ENCODE measurements around the gene KLC4. TPM values are rescaled to one million over a fixed set of nuclear protein-coding genes. Genes with fewer than 3 reads are reported as not detected.

Gene KLC4
- total RNA-seq, 1 experiment from 2014 or later: 17.5 TPM

DNA sequence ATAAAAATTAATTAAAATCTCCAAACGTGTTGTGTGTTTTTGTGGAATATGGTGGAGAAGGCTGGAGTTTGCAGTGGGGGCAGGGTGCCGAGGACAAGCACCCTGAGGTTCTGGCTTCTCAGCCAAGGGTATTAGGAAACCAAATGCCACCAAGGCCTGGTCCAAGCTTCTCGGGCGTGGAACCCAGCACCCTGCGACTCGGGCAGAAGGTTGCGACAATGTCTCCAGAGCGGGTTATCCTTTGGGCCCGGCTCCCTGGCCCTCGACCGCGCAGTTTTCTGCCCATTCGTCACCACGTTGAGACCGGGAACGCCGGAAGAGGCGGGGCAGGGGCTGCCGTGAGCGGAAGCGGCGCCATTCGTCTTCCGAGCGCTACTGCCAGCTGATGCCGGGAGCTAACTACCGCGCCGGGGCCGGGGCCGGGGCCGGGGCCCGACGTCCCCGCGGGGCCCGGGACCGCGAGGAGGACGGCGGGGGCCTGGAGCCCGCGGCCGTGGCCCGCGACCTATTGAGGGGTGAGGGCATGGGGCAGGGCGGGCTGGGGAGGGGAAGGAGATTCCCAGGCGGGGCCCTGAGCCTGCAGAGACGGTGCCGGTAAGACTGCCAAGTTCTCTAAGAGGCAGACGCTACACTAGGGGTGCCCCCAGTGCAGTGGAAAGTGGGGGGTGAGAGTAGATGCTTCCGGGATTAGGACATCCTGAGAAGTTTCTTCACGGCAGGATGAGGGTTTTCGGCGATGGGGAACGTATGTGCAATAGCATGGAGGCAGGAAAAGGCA, 38.0 kb upstream of the KLC4 start, which contains the start of gene RRP36:
Gene RRP36, plus strand, starts transcription at position 354 of the 778 bp plus-strand sequence. Its CDS starts 32 bp downstream, at position 386.
- BruUV-seq (replicated peaks): no TSS peak
- Histone ChIP-seq H3K4me2 (ENCODE audit: low read length) (peak within 1 kb of the TSS; percentile 81), H3K4me1 (ENCODE audit: insufficient read depth, low read length) (peaks cover 13% of the 10 kb centered on the region), H4K20me1 (ENCODE audit: low read length) (no peaks in the 10 kb centered on the region), H3K36me3 (ENCODE audit: low read depth, low read length) (peaks cover 35% of the 10 kb centered on the region), H3K27me3 (ENCODE audit: low read length) (no peaks in the 10 kb centered on the region), H3F3A (ENCODE audit: low read length, unreplicated experiment) (no peaks in the 10 kb centered on the region), H3K9ac (ENCODE audit: low read length) (peak within 1 kb of the TSS; percentile 90), H3K27ac (ENCODE audit: low read length) (peak within 1 kb of the TSS; percentile 50), H3K4me3 (ENCODE audit: low read length) (peak within 1 kb of the TSS; percentile 91), H3K9me3 (ENCODE audit: low read length) (no peaks in the 10 kb centered on the region), H3K79me2 (ENCODE audit: low read length) (peaks cover 40% of the 10 kb centered on the region), H3K9me2 (replicated peaks; ENCODE audit: low read length) (no peaks in the 10 kb centered on the region), H2AFZ (ENCODE audit: low read length) (peak within 1 kb of the TSS; percentile 72)
- intact Hi-C loops (cut with micrococcal nuclease): no loop called here
- TF ChIP-seq, protein P1, sequence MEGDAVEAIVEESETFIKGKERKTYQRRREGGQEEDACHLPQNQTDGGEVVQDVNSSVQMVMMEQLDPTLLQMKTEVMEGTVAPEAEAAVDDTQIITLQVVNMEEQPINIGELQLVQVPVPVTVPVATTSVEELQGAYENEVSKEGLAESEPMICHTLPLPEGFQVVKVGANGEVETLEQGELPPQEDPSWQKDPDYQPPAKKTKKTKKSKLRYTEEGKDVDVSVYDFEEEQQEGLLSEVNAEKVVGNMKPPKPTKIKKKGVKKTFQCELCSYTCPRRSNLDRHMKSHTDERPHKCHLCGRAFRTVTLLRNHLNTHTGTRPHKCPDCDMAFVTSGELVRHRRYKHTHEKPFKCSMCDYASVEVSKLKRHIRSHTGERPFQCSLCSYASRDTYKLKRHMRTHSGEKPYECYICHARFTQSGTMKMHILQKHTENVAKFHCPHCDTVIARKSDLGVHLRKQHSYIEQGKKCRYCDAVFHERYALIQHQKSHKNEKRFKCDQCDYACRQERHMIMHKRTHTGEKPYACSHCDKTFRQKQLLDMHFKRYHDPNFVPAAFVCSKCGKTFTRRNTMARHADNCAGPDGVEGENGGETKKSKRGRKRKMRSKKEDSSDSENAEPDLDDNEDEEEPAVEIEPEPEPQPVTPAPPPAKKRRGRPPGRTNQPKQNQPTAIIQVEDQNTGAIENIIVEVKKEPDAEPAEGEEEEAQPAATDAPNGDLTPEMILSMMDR (conservative IDR thresholded peaks at IDR 0.05; ENCODE audit: low read depth, low read length): no peak
- TF ChIP-seq EZH2 (IDR thresholded peaks at IDR 0.05; ENCODE audit: low read length, unreplicated experiment) (no peak), EZH2phosphoT487 (IDR thresholded peaks at IDR 0.05; ENCODE audit: borderline replicate concordance, low read length) (no peak)
- POLR2A ChIA-PET (ENCODE audit: unreplicated experiment): interaction anchor here (0.7 kb wide), 1 partner anchor 69 kb away, joined by 3 read pairs; no protein-coding TSS in a partner anchor
- ATAC-seq (peak; percentile 96), DNase-seq (peak; percentile 76)
- CTCF ChIA-PET: no interaction called here

DNA sequence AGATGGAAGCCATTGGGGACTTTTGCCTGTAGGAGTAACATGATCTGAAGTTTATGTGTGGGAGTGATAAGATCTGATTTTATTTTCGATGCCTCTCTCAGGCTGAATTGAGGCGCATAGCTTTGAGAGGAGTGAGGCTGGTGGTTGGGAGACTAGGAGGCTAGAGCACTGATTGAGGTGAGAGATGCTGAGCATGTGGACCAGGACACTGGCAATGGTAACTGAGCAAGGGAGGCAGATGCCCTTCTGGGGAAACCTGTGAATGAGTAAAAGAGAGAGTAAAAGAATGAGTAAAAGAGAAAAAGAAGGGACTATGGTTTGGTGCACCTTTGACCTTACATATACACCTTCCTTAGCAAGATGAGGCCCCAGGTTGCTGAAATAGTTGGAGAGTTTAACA, 35.0 kb upstream of the KLC4 start:
- intact Hi-C loops (cut with micrococcal nuclease): no loop called here
- Histone ChIP-seq H3K4me3 (ENCODE audit: low read length) (no peak overlapping the region), H3K4me1 (ENCODE audit: insufficient read depth, low read length) (peaks cover 13% of the 10 kb centered on the region), H2AFZ (ENCODE audit: low read length) (no peak overlapping the region), H3K4me2 (ENCODE audit: low read length) (no peak overlapping the region), H3K27me3 (ENCODE audit: low read length) (no peaks in the 10 kb centered on the region), H4K20me1 (ENCODE audit: low read length) (no peaks in the 10 kb centered on the region), H3F3A (ENCODE audit: low read length, unreplicated experiment) (no peaks in the 10 kb centered on the region), H3K79me2 (ENCODE audit: low read length) (peaks cover 35% of the 10 kb centered on the region), H3K9me2 (replicated peaks; ENCODE audit: low read length) (no peaks in the 10 kb centered on the region), H3K27ac (ENCODE audit: low read length) (no peak overlapping the region), H3K9me3 (ENCODE audit: low read length) (no peaks in the 10 kb centered on the region), H3K36me3 (ENCODE audit: low read depth, low read length) (peaks cover 43% of the 10 kb centered on the region), H3K9ac (ENCODE audit: low read length) (no peak overlapping the region)
- DNase-seq: no peak
- BruUV-seq (replicated peaks): no TSS peak
- no peak for TF ChIP-seq EZH2phosphoT487 (IDR thresholded peaks at IDR 0.05; ENCODE audit: borderline replicate concordance, low read length)
- TF ChIP-seq, protein P1 (conservative IDR thresholded peaks at IDR 0.05; ENCODE audit: low read depth, low read length): no peak
- TF ChIP-seq EZH2 (IDR thresholded peaks at IDR 0.05; ENCODE audit: low read length, unreplicated experiment): no peak
- CTCF ChIA-PET: no interaction called here
- POLR2A ChIA-PET (ENCODE audit: unreplicated experiment): no interaction called here
- ATAC-seq: no peak

DNA sequence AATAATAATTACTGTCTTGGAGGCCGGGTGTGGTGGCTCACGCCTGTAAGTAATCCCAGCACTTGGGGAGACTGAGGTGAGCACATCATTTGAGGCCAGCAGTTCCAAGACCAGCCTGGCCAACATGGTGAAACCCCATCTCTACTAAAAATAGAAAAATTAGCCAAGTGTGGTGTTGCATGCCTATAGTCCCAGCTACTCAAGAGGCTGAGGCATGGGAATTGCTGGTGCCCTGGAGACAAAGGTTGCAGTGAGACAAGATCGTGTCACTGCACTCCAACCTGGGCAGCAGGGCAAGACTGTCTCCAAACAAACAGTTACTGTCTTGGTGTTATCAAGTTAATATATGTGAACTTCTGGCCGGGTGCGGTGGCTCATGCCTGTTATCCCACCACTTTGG, 33.1 kb upstream of the KLC4 start:
- H3K27me3 ChIP-seq (ENCODE audit: low read length): no peaks in the 10 kb centered on the region
- peaks cover 35% of the 10 kb centered on the region for H3K79me2 ChIP-seq (ENCODE audit: low read length)
- H3K9me3 ChIP-seq (ENCODE audit: low read length): no peaks in the 10 kb centered on the region
- no peak for DNase-seq
- H3K9me2 ChIP-seq (replicated peaks; ENCODE audit: low read length): no peaks in the 10 kb centered on the region
- ChIA-PET POLR2A (ENCODE audit: unreplicated experiment) (no interaction called here), CTCF (no interaction called here)
- intact Hi-C loops (cut with micrococcal nuclease): no loop called here
- H3K27ac ChIP-seq (ENCODE audit: low read length): no peak overlapping the region
- no peak overlapping the region for H3K4me2 ChIP-seq (ENCODE audit: low read length)
- no peak overlapping the region for H3K4me3 ChIP-seq (ENCODE audit: low read length)
- H3K36me3 ChIP-seq (ENCODE audit: low read depth, low read length): peaks cover 47% of the 10 kb centered on the region
- ATAC-seq: no peak
- no peaks in the 10 kb centered on the region for H4K20me1 ChIP-seq (ENCODE audit: low read length)
- H3F3A ChIP-seq (ENCODE audit: low read length, unreplicated experiment): no peaks in the 10 kb centered on the region
- no peak overlapping the region for H3K9ac ChIP-seq (ENCODE audit: low read length)
- H2AFZ ChIP-seq (ENCODE audit: low read length): no peak overlapping the region
- TF ChIP-seq EZH2phosphoT487 (IDR thresholded peaks at IDR 0.05; ENCODE audit: borderline replicate concordance, low read length): no peak
- TF ChIP-seq, protein P1 (conservative IDR thresholded peaks at IDR 0.05; ENCODE audit: low read depth, low read length): no peak
- no peak for TF ChIP-seq EZH2 (IDR thresholded peaks at IDR 0.05; ENCODE audit: low read length, unreplicated experiment)
- BruUV-seq (replicated peaks): no TSS peak
- H3K4me1 ChIP-seq (ENCODE audit: insufficient read depth, low read length): peaks cover 5% of the 10 kb centered on the region; the same call in 1 of the 2 replicates

All from PC-3 (cell line).